ENCODE data around the gene NOTUM. TPM values are rescaled to one million over a fixed set of nuclear protein-coding genes. Genes with fewer than 3 reads are reported as not detected.

The NOTUM gene
- total RNA-seq, 2 experiments from 2014 or later: not detected

DNA sequence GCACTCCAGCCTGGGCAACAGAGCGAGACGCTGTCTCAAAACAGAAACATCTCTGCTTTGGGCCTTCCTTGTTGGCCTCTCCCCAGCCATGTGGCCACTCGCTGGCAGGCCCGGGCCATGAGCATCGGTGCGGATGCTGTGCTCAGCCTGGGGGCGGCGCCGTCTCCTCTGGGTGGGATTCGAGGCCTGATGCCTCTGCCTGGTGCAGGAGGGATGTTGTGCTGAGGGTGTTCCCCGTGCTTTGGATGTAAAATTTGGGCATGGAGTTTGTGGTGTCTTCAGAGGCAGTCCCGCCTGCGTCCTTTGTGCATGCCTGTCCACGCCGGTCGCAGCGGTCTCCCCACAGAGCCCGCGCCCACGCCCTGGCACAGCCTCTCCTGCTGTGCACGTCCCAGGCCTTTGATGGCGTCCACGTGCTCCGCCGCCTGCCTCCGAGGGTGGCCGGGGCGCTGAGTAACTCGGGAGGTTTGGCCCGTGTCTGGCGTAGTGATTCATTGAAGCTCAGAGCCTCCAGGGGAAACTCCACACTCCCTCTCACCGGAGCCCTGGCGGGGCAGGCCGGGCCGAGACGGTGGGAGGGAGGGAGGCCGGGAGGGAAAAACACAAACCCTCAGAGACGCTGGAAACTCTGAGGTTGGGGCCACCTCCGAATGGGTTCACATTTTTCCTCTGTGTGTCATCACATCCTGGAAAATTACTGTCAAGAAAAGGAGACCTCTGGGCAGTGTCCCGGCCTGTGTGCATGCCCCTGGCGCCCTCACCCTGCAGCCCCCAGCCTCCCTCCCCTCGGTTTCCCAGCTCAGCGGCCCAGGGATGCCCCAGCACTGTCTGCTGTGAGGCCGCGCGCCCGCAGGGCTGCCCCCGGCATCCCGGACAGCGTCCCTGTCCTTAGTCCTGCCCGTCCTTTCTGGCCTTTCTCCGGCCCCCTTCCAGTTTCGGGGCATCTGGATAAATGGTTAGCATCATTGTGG is 42.7 kb upstream of the NOTUM start:
- Mint-ChIP-seq H3K36me3 (ENCODE audit: low read depth) (no peaks in the 10 kb centered on the region), H3K4me3 (no peak overlapping the region), H3K27ac (no peak overlapping the region), H3K9me3 (no peaks in the 10 kb centered on the region), H3K27me3 (no peaks in the 10 kb centered on the region), H3K4me1 (ENCODE audit: low read depth) (no peaks in the 10 kb centered on the region)
- TF ChIP-seq, protein P1, sequence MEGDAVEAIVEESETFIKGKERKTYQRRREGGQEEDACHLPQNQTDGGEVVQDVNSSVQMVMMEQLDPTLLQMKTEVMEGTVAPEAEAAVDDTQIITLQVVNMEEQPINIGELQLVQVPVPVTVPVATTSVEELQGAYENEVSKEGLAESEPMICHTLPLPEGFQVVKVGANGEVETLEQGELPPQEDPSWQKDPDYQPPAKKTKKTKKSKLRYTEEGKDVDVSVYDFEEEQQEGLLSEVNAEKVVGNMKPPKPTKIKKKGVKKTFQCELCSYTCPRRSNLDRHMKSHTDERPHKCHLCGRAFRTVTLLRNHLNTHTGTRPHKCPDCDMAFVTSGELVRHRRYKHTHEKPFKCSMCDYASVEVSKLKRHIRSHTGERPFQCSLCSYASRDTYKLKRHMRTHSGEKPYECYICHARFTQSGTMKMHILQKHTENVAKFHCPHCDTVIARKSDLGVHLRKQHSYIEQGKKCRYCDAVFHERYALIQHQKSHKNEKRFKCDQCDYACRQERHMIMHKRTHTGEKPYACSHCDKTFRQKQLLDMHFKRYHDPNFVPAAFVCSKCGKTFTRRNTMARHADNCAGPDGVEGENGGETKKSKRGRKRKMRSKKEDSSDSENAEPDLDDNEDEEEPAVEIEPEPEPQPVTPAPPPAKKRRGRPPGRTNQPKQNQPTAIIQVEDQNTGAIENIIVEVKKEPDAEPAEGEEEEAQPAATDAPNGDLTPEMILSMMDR (IDR thresholded peaks at IDR 0.05): no peak
- Histone ChIP-seq H3K4me3 (ENCODE audit: low read length) (no peak overlapping the region), H3K4me1 (ENCODE audit: insufficient read depth, low read length) (no peaks in the 10 kb centered on the region), H3K9me3 (ENCODE audit: control insufficient read depth in 1 of 2, insufficient read depth in 1 of 2, low read length in 2 of 2) (no peaks in the 10 kb centered on the region), H3K36me3 (ENCODE audit: insufficient read depth, low read length) (no peaks in the 10 kb centered on the region), H3K27me3 (ENCODE audit: control insufficient read depth in 1 of 2, insufficient read depth in 2 of 2, low read length in 2 of 2) (no peaks in the 10 kb centered on the region), H3K27ac (ENCODE audit: low read depth in 1 of 2, low read length in 2 of 2) (no peak overlapping the region)
- ATAC-seq (ENCODE audit: poor library complexity) (no peak), DNase-seq (no peak)
- ChIA-PET POLR2A (no interaction called here), CTCF (interaction anchor here (1.1 kb wide), 1 partner anchor 44 kb away, joined by 4 read pairs; no protein-coding TSS in a partner anchor)
- intact Hi-C loops (cut with DNase I, micrococcal nuclease): no loop called here

DNA sequence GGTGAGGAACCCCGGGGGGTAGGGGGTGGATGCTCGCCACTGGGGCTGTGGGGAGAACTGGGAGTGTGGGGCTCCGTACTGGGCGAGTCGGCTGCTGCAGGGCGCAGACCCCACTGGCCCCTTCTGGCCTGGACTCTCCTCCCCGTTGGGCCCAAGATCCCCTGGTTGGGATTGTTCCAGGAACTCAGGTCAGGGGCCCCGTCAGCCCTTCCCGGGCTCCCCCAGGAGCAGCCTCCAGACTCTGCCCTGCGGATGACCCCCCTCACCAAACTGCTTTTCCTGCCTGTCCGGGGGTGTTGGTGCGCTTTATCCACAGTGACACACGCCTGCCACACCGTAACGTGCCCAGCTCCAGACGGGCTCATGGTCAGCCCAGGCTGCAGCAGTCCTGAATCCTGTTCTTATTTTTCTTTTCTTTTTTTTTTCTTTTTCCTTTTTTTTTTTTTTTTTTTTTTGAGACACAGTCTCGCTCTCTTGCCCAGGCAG is 40.6 kb upstream of the NOTUM start:
- Mint-ChIP-seq H3K4me3 (no peak overlapping the region), H3K9me3 (no peaks in the 10 kb centered on the region)
- no peak for ATAC-seq (ENCODE audit: poor library complexity)

DNA sequence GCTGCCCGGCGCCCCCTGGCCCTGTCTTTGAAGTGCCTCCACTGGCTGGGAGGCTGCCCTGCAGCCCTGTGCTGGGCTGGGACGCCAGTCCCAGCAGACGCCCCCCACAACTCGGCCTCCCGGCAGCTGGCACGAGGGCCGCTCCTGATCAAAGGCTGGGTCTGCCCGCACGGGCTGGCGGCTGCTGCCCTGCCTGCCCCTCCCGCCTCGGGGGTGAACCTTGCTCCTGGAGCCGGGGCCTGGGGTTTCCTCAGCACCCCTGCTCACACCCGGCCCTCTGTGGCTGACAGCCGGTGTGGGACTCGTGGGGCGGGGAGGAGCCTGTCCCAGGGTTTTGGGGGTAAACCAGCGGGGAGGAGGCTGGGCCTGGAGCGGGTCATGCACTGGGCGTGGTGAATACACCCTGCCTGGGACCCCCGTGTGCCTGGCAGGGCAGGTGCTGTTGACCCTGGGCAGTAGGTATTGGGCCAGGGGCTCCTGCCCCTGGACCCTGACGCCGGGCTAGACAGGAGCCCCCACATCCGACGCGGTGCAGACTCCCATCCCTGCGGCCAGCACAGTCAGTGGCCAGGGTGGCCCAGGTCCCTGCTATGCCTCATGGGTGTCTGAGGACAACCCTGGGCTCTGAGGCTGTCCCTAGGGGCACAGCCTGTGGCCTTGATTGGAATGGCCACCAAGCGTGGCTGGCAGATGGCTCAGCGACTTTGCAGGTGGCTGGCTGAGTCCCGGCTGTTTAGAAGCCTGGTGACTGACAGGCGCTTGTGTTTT is 40.0 kb upstream of the NOTUM start:
- Histone ChIP-seq H3K9me3 (ENCODE audit: control insufficient read depth in 1 of 2, insufficient read depth in 1 of 2, low read length in 2 of 2) (no peaks in the 10 kb centered on the region), H3K27ac (ENCODE audit: low read depth in 1 of 2, low read length in 2 of 2) (no peak overlapping the region), H3K4me3 (ENCODE audit: low read length) (no peak overlapping the region), H3K4me1 (ENCODE audit: insufficient read depth, low read length) (no peaks in the 10 kb centered on the region), H3K36me3 (ENCODE audit: insufficient read depth, low read length) (no peaks in the 10 kb centered on the region), H3K27me3 (ENCODE audit: control insufficient read depth in 1 of 2, insufficient read depth in 2 of 2, low read length in 2 of 2) (no peaks in the 10 kb centered on the region)
- Mint-ChIP-seq H3K27ac (no peak overlapping the region), H3K36me3 (ENCODE audit: low read depth) (peaks cover 10% of the 10 kb centered on the region), H3K4me3 (no peak overlapping the region), H3K27me3 (no peaks in the 10 kb centered on the region), H3K9me3 (no peaks in the 10 kb centered on the region), H3K4me1 (ENCODE audit: low read depth) (no peaks in the 10 kb centered on the region)
- ChIA-PET POLR2A (no interaction called here), CTCF (no interaction called here)
- intact Hi-C loops (cut with DNase I, micrococcal nuclease): no loop called here
- no peak for ATAC-seq (ENCODE audit: poor library complexity)
- no peak for DNase-seq
- TF ChIP-seq, protein P1 (IDR thresholded peaks at IDR 0.05): no peak

More for the DNA sequence above, 40.6 kb upstream of the NOTUM start:
- POLR2A ChIA-PET: no interaction called here
- Mint-ChIP-seq H3K4me1 (ENCODE audit: low read depth) (no peaks in the 10 kb centered on the region), H3K36me3 (ENCODE audit: low read depth) (peaks cover 10% of the 10 kb centered on the region), H3K27me3 (no peaks in the 10 kb centered on the region), H3K27ac (no peak overlapping the region)
- Histone ChIP-seq H3K27ac (ENCODE audit: low read depth in 1 of 2, low read length in 2 of 2) (no peak overlapping the region), H3K27me3 (ENCODE audit: control insufficient read depth in 1 of 2, insufficient read depth in 2 of 2, low read length in 2 of 2) (no peaks in the 10 kb centered on the region), H3K4me1 (ENCODE audit: insufficient read depth, low read length) (no peaks in the 10 kb centered on the region), H3K4me3 (ENCODE audit: low read length) (no peak overlapping the region), H3K9me3 (ENCODE audit: control insufficient read depth in 1 of 2, insufficient read depth in 1 of 2, low read length in 2 of 2) (no peaks in the 10 kb centered on the region), H3K36me3 (ENCODE audit: insufficient read depth, low read length) (no peaks in the 10 kb centered on the region)
- TF ChIP-seq, protein P1 (IDR thresholded peaks at IDR 0.05): no peak
- DNase-seq: no peak
- intact Hi-C loops (cut with DNase I, micrococcal nuclease): no loop called here
- CTCF ChIA-PET: no interaction called here

Measured in CD4-positive, alpha-beta T cell (primary cell).